Endothelial cell of umbilical vein (primary cell): ENCODE data around the gene NPPA. TPM values are rescaled to one million over a fixed set of nuclear protein-coding genes. Genes with fewer than 3 reads are reported as not detected.
A peak's percentile ranks its signal among the peaks of the same experiment; 100 is the strongest.

Source experiments
- BruUV-seq: library from RNA; stranded (reverse); fragments of 400-500 nt; replicated peaks from 2 replicates; lab custom pipeline; 2021; lab: Mats Ljungman, UMichigan
- CTCF ChIA-PET: fragments of 300-600, 350-600 bp; sonication (Branson Sonifier 250); formaldehyde crosslinking; loops from one replicate; lab custom pipeline; 2021; ENCODE audit warnings: antibody characterized with exemption, inconsistent platforms; lab: Charles Lee
- POLR2A ChIA-PET: fragments of 300-600, 350-600 bp; sonication (Branson Sonifier 250); formaldehyde crosslinking; loops from one replicate; lab custom pipeline; 2021; ENCODE audit warnings: antibody characterized with exemption, inconsistent platforms; lab: Charles Lee
- DNase-seq: peaks from one replicate; pipeline ENCODE4 v3.0.0-alpha.2; 2011; ENCODE audit warnings: low read depth, low spot score
- FAIRE-seq: peaks from 2 replicates; lab custom pipeline; 2011; peaks lifted over from hg19 to GRCh38; lab: Jason Lieb, UNC
- H2AFZ ChIP-seq: 2 replicates; pipeline ENCODE4 v1.6.0; 2012; ENCODE audit warnings: low read depth, low read length, control low read depth, inconsistent platforms
- H3K27ac ChIP-seq: 2 replicates; pipeline ENCODE4 v1.5.1; 2011; ENCODE audit warnings: low read depth, mild to moderate bottlenecking, control low read depth, low read length, moderate library complexity; ENCODE audit not compliant: insufficient read depth
- H3K27me3 ChIP-seq, 2 experiments: 2 replicates each; pipeline versions ENCODE4 v1.6.0 to v1.6.1; 2011; ENCODE audit warnings: low read length in 2 of 2, mixed read lengths in 1 of 2; ENCODE audit not compliant: control insufficient read depth in 2 of 2, insufficient read depth in 2 of 2
- H3K36me3 ChIP-seq, 2 experiments: 2 replicates in 1 of 2; 3 replicates in 1 of 2; pipeline ENCODE4 v1.5.1; 2011; ENCODE audit warnings: low read length in 2 of 2, mild to moderate bottlenecking in 1 of 2, moderate library complexity in 1 of 2; ENCODE audit not compliant: control insufficient read depth in 2 of 2, insufficient read depth in 2 of 2; ENCODE audit errors: extremely low read depth in 1 of 2
- H3K4me1 ChIP-seq: 3 replicates; pipeline ENCODE4 v1.5.1; 2011; ENCODE audit warnings: mild to moderate bottlenecking, low read length; ENCODE audit not compliant: control insufficient read depth, insufficient read depth; ENCODE audit errors: extremely low read depth
- H3K4me2 ChIP-seq: 2 replicates; pipeline ENCODE4 v1.6.1; 2011; ENCODE audit warnings: low read length, control low read depth, mixed read lengths; ENCODE audit not compliant: insufficient read depth
- H3K4me3 ChIP-seq, 3 experiments: fragments of 200-600 bp in 1 of 3; sonication (generic), shearing (Covaris generic) in 1 of 3; replicated peaks in 1 of 3; 2 replicates each; pipeline ENCODE4 v1.5.1; 2011 to 2016; ENCODE audit warnings: control low read depth in 3 of 3, low read length in 3 of 3, mild to moderate bottlenecking in 2 of 3, inconsistent platforms in 1 of 3, low read depth in 1 of 3, moderate library complexity in 1 of 3; ENCODE audit not compliant: insufficient read depth in 1 of 3
- H3K79me2 ChIP-seq: 2 replicates; pipeline ENCODE4 v1.6.0; 2012; ENCODE audit warnings: low read length, inconsistent platforms; ENCODE audit not compliant: control insufficient read depth, insufficient read depth
- H3K9ac ChIP-seq: replicated peaks from 2 replicates; pipeline ENCODE3; 2011; ENCODE audit warnings: low read length, control low read depth; ENCODE audit not compliant: insufficient read depth; ENCODE audit errors: extremely low read depth
- H3K9me1 ChIP-seq: replicated peaks from 3 replicates; pipeline ENCODE4 v1.6.0; 2011; ENCODE audit warnings: mild to moderate bottlenecking, low read length; ENCODE audit not compliant: control insufficient read depth, insufficient read depth; ENCODE audit errors: extremely low read depth
- H3K9me3 ChIP-seq: replicated peaks from 2 replicates; pipeline ENCODE4 v1.5.1; 2012; ENCODE audit warnings: low read length, inconsistent platforms; ENCODE audit not compliant: control insufficient read depth, insufficient read depth
- H4K20me1 ChIP-seq: replicated peaks from 2 replicates; pipeline ENCODE3; 2011; ENCODE audit warnings: mild to moderate bottlenecking, low read length; ENCODE audit not compliant: control insufficient read depth, insufficient read depth; ENCODE audit errors: extremely low read depth
- CTCF ChIP-seq, 2 donors: IDR thresholded peaks; 1 replicate in 1 of 2; 2 replicates in 1 of 2; pipeline ENCODE4 v1.5.1; 2011; ENCODE audit warnings: low read length in 2 of 2, mild to moderate bottlenecking in 2 of 2, moderate library complexity in 2 of 2, control low read depth in 1 of 2, inconsistent platforms in 1 of 2, low read depth in 1 of 2; ENCODE audit not compliant: insufficient read depth in 1 of 2; ENCODE audit errors: extremely low read depth in 1 of 2
- EZH2 ChIP-seq: IDR thresholded peaks from 2 replicates; pipeline ENCODE4 v1.6.1; 2012; ENCODE audit warnings: borderline replicate concordance, low read depth, mild to moderate bottlenecking, moderate library complexity, low read length, inconsistent platforms; ENCODE audit not compliant: severe bottlenecking
- FOS ChIP-seq: IDR thresholded peaks from 2 replicates; pipeline ENCODE4 v1.6.1; 2011; ENCODE audit warnings: mild to moderate bottlenecking, low read length, moderate library complexity, borderline replicate concordance; ENCODE audit not compliant: insufficient read depth
- GATA2 ChIP-seq: IDR thresholded peaks from 2 replicates; pipeline ENCODE4 v1.7.0; 2011; ENCODE audit warnings: low read depth, mild to moderate bottlenecking, moderate library complexity, mixed read lengths, low read length; ENCODE audit not compliant: insufficient read length, insufficient read depth
- JUN ChIP-seq: IDR thresholded peaks from 2 replicates; pipeline ENCODE4 v1.6.1; 2011; ENCODE audit warnings: borderline replicate concordance, low read depth; ENCODE audit not compliant: insufficient read length, insufficient read depth
- MYC ChIP-seq: IDR thresholded peaks from one replicate; pipeline ENCODE4 v1.6.1; 2011; ENCODE audit warnings: mild to moderate bottlenecking, low read depth, low read length
- POLR2A ChIP-seq: IDR thresholded peaks from 2 replicates; pipeline ENCODE4 v1.6.1; 2012; ENCODE audit warnings: low read depth, mild to moderate bottlenecking, control low read depth, low read length
- POLR2AphosphoS5 ChIP-seq: IDR thresholded peaks from 2 replicates; pipeline ENCODE4 v1.6.1; 2012; ENCODE audit warnings: low read depth, mild to moderate bottlenecking, control low read depth, low read length, moderate library complexity; ENCODE audit not compliant: insufficient read depth
- dilution Hi-C: fragments of 300-500 bp; cut with MboI; formaldehyde crosslinking; loops from one replicate; pipeline ENCODE4 v1.15.0; 2019; ENCODE audit warnings: low sequenced_read_pairs; ENCODE audit not compliant: extremely low pct_ligation_motif_present
- intact Hi-C: fragments of 100-400 bp; cut with micrococcal nuclease; formaldehyde crosslinking; loops from one replicate; pipeline ENCODE4 v1.10.0; 2022
- polyA plus RNA-seq, 4 experiments: library from polyadenylated mRNA; depleted of rRNA in 3 of 4; stranded (reverse) in 3 of 4; unstranded in 1 of 4; fragments of >200 nt; gene quantifications; 2 replicates each; pipeline versions ENCODE4 v1.2.1 to v1.2.3, GENCODE V29; 2011 to 2012; ENCODE audit warnings: missing spikeins in 1 of 4
- total RNA-seq: library from RNA; stranded (reverse); gene quantifications from 2 replicates; pipeline ENCODE4 v1.2.3, GENCODE V29; 2021
- TF ChIP-seq, protein P1 (sequence below): IDR thresholded peaks from 2 replicates; pipeline ENCODE4 v1.6.1; 2011; ENCODE audit not compliant: insufficient read depth, insufficient read length

The NPPA gene
- total and polyA plus RNA-seq, 2 donors (not counting 3 experiments of a cell fraction or from before 2014, with no cell fraction given): not detected

GRCh38 chr1:11893907-11894251, 46.3 kb upstream of the NPPA start:
- TF ChIP-seq CTCF (IDR thresholded peaks at IDR 0.05; ENCODE audit: extremely low read depth in 1 of 2, insufficient read depth in 1 of 2, low read depth in 1 of 2, low read length in 2 of 2): peak; percentile 88 to 95
- no peak for TF ChIP-seq POLR2A
- H3K27ac ChIP-seq: no peak overlapping the region
- intact Hi-C loops (loop anchor here (1.0 to 2.0 kb wide), 3 partner anchors 29 to 243 kb away; no protein-coding TSS in a partner anchor), dilution Hi-C loops (no loop called here)
- no peaks in the 10 kb centered on the region for H4K20me1 ChIP-seq
- H3K4me2 ChIP-seq: no peak overlapping the region
- DNase-seq: peak; percentile 38
- no peak overlapping the region for H3K4me3 ChIP-seq
- no peak overlapping the region for H2AFZ ChIP-seq
- no TSS peak for BruUV-seq
- H3K4me1 ChIP-seq: no peaks in the 10 kb centered on the region
- no peaks in the 10 kb centered on the region for H3K9me3 ChIP-seq
- CTCF ChIA-PET: interaction anchor here (1.6 to 3.9 kb wide), 2 partner anchors 16 to 55 kb away, joined by 3 to 42 read pairs; no protein-coding TSS in a partner anchor
- no peaks in the 10 kb centered on the region for H3K9me1 ChIP-seq
- no peak for FAIRE-seq
- H3K9ac ChIP-seq: no peak overlapping the region
- no peaks in the 10 kb centered on the region for H3K36me3 ChIP-seq
- H3K79me2 ChIP-seq: no peaks in the 10 kb centered on the region
- H3K27me3 ChIP-seq: peaks cover 7 to 9% of the 10 kb centered on the region in 2 experiments
- POLR2A ChIA-PET: no interaction called here

DNA sequence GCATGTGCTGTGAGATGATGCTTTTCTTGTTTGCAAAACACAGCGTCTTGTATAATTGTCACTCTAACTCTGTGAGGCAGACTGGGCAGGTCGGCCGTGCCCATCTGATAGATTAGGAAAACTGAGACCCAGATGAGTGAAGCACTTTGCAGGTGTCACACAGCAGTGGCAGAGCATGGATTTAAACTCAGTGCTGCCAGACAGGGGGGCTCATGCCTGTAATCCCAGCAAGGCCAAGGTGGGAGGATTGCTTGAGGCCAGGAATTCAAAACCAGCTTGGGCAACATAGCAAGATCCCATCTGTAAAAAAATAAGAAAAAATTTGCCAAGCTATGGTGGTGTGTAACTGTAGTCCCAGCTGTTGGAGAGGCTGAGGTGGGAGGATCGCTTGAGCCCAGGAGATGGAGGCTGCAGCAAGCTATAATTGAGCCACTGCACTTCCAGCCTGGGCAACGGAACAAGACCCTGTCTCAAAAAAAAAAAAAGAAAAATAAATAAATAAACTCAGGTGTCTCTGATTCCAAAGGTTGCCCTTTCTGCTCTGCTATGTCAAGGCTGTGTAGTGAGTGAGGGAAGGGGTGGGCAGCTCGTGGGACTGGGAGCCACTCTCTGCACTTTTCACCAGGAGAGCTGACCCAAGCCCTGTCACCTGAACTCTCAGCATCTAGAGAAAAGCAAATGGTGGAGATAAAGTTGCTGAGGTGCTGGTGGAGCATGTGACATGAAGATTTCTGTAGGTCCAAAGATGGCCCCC, 44.0 kb upstream of the NPPA start:
- TF ChIP-seq POLR2A (no peak), JUN (no peak), POLR2AphosphoS5 (no peak), MYC (no peak), FOS (no peak), GATA2 (no peak), CTCF (IDR thresholded peaks at IDR 0.05; ENCODE audit: extremely low read depth in 1 of 2, insufficient read depth in 1 of 2, low read depth in 1 of 2, low read length in 2 of 2) (no peak), EZH2 (no peak)
- TF ChIP-seq, protein P1, sequence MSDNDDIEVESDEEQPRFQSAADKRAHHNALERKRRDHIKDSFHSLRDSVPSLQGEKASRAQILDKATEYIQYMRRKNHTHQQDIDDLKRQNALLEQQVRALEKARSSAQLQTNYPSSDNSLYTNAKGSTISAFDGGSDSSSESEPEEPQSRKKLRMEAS: no peak
- Histone ChIP-seq H3K4me3 (no peak overlapping the region), H4K20me1 (no peaks in the 10 kb centered on the region), H3K79me2 (no peaks in the 10 kb centered on the region), H3K27me3 (peaks cover 0 to 2% of the 10 kb centered on the region in 2 experiments), H3K9ac (no peak overlapping the region), H2AFZ (no peak overlapping the region), H3K36me3 (no peaks in the 10 kb centered on the region), H3K4me1 (no peaks in the 10 kb centered on the region), H3K4me2 (no peak overlapping the region), H3K9me3 (no peaks in the 10 kb centered on the region), H3K27ac (no peak overlapping the region), H3K9me1 (no peaks in the 10 kb centered on the region)
- BruUV-seq: no TSS peak
- dilution Hi-C loops: no loop called here
- POLR2A ChIA-PET: interaction anchor here (0.9 kb wide), 1 partner anchor 16 kb away, joined by 4 read pairs; no protein-coding TSS in a partner anchor
- FAIRE-seq (no peak), DNase-seq (no peak)
- intact Hi-C loops: no loop called here
- CTCF ChIA-PET: interaction anchor here (1.1 to 3.9 kb wide), 6 partner anchors 9 to 53 kb away, joined by 3 to 42 read pairs (median 4); no protein-coding TSS in a partner anchor
